ENCODE results near the gene TNFAIP6. TPM values are rescaled to one million over a fixed set of nuclear protein-coding genes. Genes with fewer than 3 reads are reported as not detected.

TNFAIP6 gene
- total and polyA plus RNA-seq, 2 of the 8 experiments (the other 6 are each of a cell fraction or from before 2014, with no cell fraction given), result 1.1 to 2.0 TPM

DNA sequence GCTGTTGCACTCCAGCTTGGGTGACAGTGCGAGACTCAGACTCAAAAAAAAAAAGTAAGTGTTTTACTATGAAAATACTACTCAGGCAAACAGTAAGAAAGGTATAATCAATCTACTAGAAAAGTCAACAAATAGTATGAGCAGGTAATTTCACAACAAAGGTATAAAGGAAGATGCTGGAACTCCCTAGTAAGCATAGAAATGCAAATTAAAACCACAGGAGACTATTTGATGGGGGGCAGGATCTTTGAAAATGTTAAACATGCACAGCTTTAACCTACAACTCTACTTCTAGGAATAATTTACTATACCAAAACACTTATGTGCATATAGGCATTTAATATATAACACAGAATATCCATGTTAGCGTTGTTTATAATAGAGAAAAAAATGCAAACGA lies 24.3 kb upstream of the TNFAIP6 start (continued):
- TF ChIP-seq, protein P1, sequence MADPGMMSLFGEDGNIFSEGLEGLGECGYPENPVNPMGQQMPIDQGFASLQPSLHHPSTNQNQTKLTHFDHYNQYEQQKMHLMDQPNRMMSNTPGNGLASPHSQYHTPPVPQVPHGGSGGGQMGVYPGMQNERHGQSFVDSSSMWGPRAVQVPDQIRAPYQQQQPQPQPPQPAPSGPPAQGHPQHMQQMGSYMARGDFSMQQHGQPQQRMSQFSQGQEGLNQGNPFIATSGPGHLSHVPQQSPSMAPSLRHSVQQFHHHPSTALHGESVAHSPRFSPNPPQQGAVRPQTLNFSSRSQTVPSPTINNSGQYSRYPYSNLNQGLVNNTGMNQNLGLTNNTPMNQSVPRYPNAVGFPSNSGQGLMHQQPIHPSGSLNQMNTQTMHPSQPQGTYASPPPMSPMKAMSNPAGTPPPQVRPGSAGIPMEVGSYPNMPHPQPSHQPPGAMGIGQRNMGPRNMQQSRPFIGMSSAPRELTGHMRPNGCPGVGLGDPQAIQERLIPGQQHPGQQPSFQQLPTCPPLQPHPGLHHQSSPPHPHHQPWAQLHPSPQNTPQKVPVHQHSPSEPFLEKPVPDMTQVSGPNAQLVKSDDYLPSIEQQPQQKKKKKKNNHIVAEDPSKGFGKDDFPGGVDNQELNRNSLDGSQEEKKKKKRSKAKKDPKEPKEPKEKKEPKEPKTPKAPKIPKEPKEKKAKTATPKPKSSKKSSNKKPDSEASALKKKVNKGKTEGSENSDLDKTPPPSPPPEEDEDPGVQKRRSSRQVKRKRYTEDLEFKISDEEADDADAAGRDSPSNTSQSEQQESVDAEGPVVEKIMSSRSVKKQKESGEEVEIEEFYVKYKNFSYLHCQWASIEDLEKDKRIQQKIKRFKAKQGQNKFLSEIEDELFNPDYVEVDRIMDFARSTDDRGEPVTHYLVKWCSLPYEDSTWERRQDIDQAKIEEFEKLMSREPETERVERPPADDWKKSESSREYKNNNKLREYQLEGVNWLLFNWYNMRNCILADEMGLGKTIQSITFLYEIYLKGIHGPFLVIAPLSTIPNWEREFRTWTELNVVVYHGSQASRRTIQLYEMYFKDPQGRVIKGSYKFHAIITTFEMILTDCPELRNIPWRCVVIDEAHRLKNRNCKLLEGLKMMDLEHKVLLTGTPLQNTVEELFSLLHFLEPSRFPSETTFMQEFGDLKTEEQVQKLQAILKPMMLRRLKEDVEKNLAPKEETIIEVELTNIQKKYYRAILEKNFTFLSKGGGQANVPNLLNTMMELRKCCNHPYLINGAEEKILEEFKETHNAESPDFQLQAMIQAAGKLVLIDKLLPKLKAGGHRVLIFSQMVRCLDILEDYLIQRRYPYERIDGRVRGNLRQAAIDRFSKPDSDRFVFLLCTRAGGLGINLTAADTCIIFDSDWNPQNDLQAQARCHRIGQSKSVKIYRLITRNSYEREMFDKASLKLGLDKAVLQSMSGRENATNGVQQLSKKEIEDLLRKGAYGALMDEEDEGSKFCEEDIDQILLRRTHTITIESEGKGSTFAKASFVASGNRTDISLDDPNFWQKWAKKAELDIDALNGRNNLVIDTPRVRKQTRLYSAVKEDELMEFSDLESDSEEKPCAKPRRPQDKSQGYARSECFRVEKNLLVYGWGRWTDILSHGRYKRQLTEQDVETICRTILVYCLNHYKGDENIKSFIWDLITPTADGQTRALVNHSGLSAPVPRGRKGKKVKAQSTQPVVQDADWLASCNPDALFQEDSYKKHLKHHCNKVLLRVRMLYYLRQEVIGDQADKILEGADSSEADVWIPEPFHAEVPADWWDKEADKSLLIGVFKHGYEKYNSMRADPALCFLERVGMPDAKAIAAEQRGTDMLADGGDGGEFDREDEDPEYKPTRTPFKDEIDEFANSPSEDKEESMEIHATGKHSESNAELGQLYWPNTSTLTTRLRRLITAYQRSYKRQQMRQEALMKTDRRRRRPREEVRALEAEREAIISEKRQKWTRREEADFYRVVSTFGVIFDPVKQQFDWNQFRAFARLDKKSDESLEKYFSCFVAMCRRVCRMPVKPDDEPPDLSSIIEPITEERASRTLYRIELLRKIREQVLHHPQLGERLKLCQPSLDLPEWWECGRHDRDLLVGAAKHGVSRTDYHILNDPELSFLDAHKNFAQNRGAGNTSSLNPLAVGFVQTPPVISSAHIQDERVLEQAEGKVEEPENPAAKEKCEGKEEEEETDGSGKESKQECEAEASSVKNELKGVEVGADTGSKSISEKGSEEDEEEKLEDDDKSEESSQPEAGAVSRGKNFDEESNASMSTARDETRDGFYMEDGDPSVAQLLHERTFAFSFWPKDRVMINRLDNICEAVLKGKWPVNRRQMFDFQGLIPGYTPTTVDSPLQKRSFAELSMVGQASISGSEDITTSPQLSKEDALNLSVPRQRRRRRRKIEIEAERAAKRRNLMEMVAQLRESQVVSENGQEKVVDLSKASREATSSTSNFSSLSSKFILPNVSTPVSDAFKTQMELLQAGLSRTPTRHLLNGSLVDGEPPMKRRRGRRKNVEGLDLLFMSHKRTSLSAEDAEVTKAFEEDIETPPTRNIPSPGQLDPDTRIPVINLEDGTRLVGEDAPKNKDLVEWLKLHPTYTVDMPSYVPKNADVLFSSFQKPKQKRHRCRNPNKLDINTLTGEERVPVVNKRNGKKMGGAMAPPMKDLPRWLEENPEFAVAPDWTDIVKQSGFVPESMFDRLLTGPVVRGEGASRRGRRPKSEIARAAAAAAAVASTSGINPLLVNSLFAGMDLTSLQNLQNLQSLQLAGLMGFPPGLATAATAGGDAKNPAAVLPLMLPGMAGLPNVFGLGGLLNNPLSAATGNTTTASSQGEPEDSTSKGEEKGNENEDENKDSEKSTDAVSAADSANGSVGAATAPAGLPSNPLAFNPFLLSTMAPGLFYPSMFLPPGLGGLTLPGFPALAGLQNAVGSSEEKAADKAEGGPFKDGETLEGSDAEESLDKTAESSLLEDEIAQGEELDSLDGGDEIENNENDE (IDR thresholded peaks at IDR 0.05; ENCODE audit: insufficient replicate concordance, low read length), result peak; percentile 64
- TF ChIP-seq SAP30 (IDR thresholded peaks at IDR 0.05; ENCODE audit: insufficient read depth, insufficient replicate concordance, low read length) (no peak), HDAC2 (IDR thresholded peaks at IDR 0.05; ENCODE audit: borderline replicate concordance in 1 of 2, low read depth in 2 of 2, low read length in 2 of 2) (0 out of 4 replicates have a peak, but pooled peaks of 1 of the 2 experiments have one; percentile 74), NRF1 (IDR thresholded peaks at IDR 0.05; ENCODE audit: low read depth, low read length) (no peak), CTCF (IDR thresholded peaks at IDR 0.05; ENCODE audit: control extremely low read depth in 1 of 3, insufficient read depth in 1 of 3, low read depth in 1 of 3, low read length in 3 of 3) (no peak), POLR2A (IDR thresholded peaks at IDR 0.05; ENCODE audit: control extremely low read depth in 1 of 2, low read depth in 2 of 2, low read length in 2 of 2) (no peak)

All from H1 (cell line).